COLO668 (cell line): ENCODE results near the gene KLHL25.
"Not testable (repeated sequence)": the region's sequence is repeated elsewhere in the genome, so short reads cannot be mapped to it uniquely, and the experiment has no call there.

Experiments
- DNase-seq: peaks from one replicate; lab custom pipeline; 2025; ENCODE audit not compliant: unreplicated experiment; lab: John Stamatoyannopoulos, UW

KLHL25 gene

DNA sequence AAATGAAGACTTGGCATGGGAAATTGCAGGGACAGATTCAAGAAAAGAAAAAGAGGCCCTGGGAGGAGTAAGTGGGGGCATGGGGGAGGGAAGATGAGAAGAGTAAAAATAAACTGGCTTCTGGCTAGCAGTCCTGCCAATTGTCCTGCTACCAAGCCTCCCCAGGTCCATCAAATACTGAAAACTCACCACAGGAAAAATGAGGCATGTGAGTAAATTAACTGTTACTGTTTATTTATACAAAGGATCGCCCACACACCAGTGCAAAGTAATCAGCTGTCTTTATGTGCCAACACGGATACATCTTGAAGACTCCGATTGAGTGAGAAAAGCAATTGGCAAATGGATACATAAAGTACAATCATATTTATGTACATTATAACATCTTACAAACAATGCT, 10.7 kb upstream of the KLHL25 start:
- DNase-seq = no peak

DNA sequence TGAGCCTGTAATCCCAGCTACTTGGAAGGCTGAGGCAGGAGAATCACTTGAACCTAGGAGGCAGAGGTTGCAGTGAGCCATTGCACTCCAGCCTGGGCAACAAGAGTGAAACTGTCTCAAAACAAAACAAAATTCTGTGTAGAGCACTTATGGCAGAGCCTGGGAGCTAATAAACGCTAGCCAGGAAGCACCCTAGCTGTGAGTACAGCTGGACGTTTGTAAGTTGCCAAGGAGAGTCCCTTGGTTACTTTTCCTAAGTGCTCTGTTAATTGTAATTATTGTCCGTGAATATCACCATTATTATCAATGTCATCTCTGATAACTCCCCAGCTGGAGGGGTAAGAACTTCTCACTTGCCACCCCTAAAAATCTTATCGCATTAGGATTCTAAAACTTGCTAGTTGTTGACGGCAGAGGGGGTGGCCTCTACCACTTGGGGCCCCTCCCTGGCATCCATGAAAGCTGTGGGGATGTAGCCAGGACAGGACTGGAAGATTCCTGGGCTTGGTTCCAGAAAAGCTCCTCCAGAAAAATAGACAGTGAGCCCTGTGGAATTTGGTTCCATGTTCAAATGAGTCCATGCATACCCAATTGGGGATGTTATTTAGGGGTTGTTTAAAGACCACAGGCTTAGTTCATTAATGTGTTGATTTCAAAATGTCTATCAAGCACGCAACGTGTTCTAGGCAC, 9.9 kb upstream of the KLHL25 start:
- DNase-seq = no peak

GRCh38 chr15:85802617-85803016, 7.9 kb upstream of the KLHL25 start:
- not testable (repeated sequence) for DNase-seq

GRCh38 chr15:85800478-85801123, 5.9 kb upstream of the KLHL25 start:
- peak; percentile 88 for DNase-seq

DNA sequence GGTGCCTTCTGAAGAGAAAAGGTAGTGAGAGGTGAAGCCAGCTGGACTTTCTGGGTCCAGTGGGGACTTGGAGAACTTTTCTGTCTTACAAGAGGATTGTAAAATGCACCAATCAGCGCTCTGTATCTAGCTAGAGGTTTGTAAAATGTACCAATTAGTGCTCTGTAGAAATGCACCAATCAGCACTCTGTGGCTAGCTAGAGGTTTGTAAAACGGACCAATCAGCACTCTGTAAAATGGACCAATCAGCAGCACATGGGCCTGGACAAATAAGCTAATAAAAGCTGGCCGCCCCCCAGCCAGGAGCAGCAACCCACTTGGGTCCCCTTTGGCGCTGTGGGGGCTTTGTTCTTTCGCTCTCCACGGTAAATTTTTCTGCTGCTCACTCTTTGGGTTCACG, 1.6 kb upstream of the KLHL25 start:
- not testable (repeated sequence) for DNase-seq

GRCh38 chr15:85795337-85796305, 896 bp upstream of the KLHL25 start:
- DNase-seq = no peak

- peak; percentile 48 for DNase-seq
Measured at GRCh38 chr15:85793641-85794597, 806 bp downstream of the KLHL25 start.

DNA sequence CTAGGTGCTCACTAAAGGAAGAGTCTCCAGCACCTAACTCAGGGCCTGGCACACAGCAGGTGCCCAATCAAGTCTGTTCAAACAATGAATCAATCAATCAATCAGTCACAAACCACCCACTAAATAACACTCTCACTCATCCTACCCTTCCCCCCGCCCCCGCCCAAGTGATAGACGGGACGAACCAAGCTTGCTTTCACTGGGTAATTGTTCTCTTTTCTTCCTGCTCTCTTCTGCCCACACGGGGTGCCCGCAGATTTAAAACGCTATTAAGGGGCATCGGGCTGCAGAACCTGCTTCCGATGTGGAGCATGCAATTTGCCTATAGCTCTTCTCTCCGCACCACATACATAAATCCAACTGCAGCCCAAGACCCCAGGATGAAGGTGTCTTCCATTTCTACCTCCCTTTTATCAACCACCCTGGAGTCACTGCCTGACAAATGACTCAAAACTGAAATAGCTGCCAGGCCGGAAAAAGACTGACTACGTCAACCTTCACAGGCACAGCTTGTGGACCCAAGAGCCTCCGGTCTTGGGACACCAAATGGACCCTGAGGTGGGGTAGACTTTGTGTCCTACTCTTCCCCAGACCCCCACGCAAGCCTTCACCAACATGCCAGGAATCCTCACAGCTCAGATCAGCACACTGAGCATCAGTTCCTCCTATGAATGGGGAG, 1.7 kb downstream of the KLHL25 start:
- DNase-seq = no peak

DNA sequence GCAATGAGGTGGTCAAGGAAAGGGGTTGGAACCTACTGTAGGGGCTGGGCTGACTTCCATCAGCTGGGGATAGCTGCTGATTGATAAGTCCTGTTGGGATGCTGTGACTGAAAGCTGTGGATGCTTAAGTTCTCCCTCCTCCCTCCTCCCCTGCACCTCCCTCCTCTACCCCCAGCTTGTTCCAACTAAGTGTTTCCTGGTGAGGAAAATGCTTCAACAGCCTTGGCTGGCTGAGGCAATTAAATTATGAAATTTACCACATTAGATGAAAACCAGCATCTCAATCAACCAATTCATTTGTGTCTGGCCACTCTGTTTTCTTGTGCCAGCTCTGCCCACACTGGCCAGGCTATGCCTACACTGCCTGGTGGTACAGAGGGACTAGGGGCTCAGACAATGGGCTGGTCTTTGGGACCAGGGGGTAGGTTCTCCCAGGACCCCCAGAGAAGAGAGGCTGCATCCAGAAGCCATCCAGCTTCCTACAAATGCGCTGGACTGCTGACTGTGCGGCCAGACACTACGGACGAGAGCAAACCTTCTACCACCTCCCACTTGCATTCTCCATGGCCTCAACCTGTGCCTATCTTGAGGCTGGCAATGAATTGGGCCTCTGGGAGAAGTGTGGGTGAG, 2.5 kb downstream of the KLHL25 start:
- no peak for DNase-seq

GRCh38 chr15:85789496-85789875, 5.2 kb downstream of the KLHL25 start:
- DNase-seq = no peak

DNA sequence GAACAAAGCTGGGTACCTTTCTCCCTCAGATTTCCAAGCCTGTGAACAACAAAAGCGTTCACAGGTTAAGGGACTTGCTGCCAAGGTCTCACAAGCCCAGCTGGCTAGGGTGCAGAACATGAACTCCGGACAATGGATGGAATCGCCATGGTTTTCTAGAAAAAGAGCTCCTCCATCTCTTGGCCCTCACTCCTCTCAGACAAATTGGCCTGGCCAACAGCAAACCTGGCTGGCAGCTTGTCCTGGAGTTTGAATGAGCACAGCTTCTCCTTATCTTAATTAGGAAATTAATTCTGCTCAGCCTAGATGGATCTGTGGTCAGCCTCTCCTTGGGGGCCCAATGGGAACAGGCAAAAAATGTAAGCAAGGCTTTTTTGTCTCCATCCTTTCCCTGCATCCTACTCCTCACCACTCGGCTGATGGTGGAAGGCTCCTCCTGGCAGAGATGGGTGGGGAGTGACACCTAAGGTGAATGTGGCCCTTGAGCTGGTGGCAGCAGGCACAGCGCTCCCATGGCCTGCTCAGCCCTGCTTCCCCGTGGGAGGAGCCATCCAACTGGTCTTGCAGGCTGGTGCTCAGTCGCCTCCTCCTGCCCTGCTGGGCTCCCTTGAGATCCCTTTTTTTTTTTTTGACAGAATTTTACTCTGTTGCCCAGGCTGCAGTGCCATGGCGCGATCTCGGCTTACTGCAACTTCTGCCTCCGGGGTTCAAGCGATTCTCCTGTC, 5.8 kb downstream of the KLHL25 start:
- no peak for DNase-seq

DNA sequence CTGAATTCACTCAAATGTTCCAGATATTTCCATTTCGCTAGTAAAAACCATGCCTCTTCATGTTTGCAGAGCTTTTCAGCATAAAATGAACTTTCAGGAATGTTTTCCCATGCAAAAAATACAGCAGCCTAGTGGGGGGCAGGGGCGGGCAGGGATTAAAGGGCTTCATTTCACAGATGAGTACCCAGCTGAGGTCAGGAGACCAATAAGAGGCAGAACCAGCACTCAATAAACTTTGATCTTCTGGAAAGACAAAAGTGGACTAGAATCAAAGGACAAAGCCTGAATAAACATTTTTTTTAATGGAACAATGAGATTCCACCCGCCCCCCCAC, 8.0 kb downstream of the KLHL25 start:
- no peak for DNase-seq

DNA sequence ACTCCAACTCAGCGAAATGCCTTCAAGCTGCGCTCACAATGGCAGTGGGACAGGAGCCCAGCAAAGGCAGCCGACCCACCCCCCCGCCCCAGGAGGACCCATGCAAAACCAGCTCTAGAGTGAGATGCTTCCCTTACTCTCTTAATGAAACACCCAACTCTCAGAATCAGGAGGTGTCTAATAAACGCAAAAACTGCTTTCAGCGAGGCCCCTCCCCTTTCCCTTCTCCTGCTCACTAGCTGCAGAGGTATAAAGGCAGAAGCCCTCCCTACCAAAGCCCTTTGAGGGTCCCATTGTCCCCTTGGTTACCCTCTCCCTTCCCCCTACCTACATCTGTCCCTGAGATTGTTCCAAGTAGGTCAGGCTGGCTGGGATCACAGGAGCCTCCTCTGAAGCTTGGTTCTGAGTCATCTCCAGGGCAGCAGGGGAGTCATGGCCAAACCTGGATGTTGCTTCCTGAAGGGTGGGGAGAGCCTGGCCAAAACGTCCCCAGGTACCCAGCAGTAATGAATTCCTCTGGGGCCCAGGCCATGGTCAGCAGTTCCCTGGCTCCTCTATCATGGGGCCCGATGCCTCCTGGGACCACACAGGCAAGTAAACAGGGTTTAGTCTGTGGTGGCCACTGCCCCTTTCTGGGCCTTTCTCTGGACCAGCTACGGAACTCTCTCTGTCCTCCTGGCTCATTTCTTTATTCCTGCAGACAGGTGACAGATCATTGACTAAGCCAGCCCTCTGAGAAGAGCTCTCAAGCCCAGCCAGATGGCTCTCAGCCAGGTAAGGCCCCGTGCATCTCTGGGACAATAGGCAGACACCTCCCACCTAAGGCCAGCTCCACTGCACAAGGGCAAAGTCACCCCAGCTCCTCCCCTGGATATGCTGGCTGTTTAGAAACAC, 8.6 kb downstream of the KLHL25 start:
- DNase-seq = peak; percentile 86

DNA sequence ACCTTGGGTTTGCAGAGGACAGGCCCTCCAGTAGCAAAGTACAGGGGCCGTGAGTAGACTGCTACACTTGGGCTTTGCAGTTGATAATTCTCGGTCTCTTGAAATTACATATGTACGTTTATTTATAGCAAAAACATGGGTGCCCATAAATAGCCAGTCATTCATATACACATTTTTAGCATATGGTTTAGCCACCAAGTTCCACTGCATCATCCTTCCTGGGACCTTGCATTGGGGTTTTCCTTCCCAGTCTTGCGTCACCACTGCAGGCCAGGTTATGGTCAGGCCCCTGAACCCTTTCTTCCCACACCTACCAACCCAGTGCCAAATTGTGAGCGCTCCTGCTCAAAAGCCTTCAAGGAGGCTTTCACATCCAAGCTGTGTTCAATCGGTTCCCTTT, 12.7 kb downstream of the KLHL25 start:
- DNase-seq = no peak

- DNase-seq = no peak
Measured at GRCh38 chr15:85781099-85781498, 13.6 kb downstream of the KLHL25 start.

DNA sequence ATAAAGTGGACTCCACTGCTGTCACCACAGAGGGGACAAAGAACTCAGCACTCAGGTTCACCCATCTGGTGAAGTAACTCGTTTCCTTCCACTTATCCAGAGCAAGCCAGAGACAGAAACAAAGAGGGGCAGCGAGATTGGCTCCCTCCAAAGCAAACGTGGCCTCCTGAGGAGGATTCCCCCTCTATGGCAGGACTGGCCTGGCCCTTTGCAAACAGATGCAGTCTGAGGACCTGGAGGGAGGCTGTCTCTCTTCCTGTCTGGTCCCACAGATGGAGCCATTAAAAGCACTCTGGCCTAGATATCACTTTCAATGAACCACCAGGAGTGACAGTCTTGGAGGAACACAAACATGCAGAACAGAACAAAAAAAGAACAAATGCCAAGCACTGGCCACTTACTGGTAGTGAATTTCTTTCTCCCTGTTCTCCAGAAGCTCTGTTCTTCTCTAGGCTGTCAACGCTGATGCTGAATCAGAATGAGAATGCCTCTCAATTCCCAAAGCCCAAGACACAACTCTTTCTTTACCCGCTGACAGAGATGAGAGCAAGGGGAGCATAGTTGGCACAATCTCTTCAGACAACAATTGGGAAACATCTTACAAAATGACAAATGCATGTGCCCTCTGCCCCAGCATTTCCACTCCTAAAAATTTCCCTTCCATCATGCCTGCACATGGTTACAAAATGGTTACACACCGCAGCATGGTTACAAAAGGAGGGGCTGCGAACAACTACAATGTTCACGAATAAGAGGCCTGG, 14.3 kb downstream of the KLHL25 start:
- DNase-seq = no peak

DNA sequence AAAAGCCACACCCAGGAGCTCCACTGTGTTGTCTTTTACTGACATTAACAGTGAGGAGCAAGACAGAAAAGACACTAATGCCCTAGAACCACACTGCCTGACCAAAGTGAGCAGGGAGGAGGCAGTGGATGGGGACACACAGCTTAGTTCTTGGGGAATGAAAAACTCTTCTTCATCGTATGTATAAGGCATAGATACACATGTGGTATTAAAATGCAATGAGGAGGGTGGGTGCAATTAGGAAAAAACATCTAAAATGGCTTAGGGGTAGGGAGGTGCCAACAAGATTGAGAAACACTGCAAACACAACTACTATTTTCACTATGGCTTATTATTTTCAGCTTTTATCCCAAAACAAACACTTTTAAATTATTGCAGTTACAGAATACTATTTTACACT, 15.5 kb downstream of the KLHL25 start:
- no peak for DNase-seq
